Measurements from ENCODE around the gene TANGO2.

GRCh38 chr22:20066617-20067383 is 45.9 kb downstream of the TANGO2 start:
- no peak for TF ChIP-seq POLR2A (IDR thresholded peaks at IDR 0.05; ENCODE audit: extremely low read depth, insufficient read length)
- TF ChIP-seq CTCF (IDR thresholded peaks at IDR 0.05; ENCODE audit: low read depth, low read length): no peak
- TF ChIP-seq MAX (IDR thresholded peaks at IDR 0.05; ENCODE audit: low read depth, low read length): no peak

Data from NB4 (cell line).